ENCODE measurements around the gene CAMK1D.

The CAMK1D gene

GRCh38 chr10:12390733-12391132, 41.4 kb downstream of the CAMK1D start (continued):
- no peak for TF ChIP-seq ZNF280D (tag by site-specific recombination; IDR thresholded peaks at IDR 0.05)
- no peak for TF ChIP-seq ZNF777 (tag by site-specific recombination; IDR thresholded peaks at IDR 0.05; ENCODE audit: borderline replicate concordance)
- TF ChIP-seq ZBTB1 (tag by site-specific recombination; IDR thresholded peaks at IDR 0.05), result no peak
- TF ChIP-seq ZBTB20 (tag by site-specific recombination; IDR thresholded peaks at IDR 0.05), result no peak
- no peak for TF ChIP-seq ZFP37 (tag by site-specific recombination; IDR thresholded peaks at IDR 0.05)
- no peak for TF ChIP-seq OSR2 (tag by site-specific recombination; IDR thresholded peaks at IDR 0.05)
- TF ChIP-seq ZNF501 (tag by site-specific recombination; IDR thresholded peaks at IDR 0.05), result no peak
- TF ChIP-seq ZNF561 (tag by site-specific recombination; IDR thresholded peaks at IDR 0.05; ENCODE audit: borderline replicate concordance), result no peak
- no peak for TF ChIP-seq ZNF830 (tag by site-specific recombination; IDR thresholded peaks at IDR 0.05; ENCODE audit: low read depth)
- no peak for TF ChIP-seq ZSCAN16 (tag by site-specific recombination; IDR thresholded peaks at IDR 0.05)
- no peak for TF ChIP-seq ZNF10 (tag by site-specific recombination; IDR thresholded peaks at IDR 0.05)
- no peak for TF ChIP-seq ZBTB48 (tag by site-specific recombination; IDR thresholded peaks at IDR 0.05)
- TF ChIP-seq ZNF324 (tag by site-specific recombination; IDR thresholded peaks at IDR 0.05), result no peak

GRCh38 chr10:12391206-12391605, 41.9 kb downstream of the CAMK1D start:
- TF ChIP-seq ZBTB20 (tag by site-specific recombination; IDR thresholded peaks at IDR 0.05), result peak; percentile 81
- TF ChIP-seq ZNF571 (tag by site-specific recombination; IDR thresholded peaks at IDR 0.05), result no peak
- no peak for TF ChIP-seq ZNF184 (tag by site-specific recombination; IDR thresholded peaks at IDR 0.05)
- Histone ChIP-seq H3K4me1 (ENCODE audit: control insufficient read depth, insufficient read depth, low read length) (peaks cover 6% of the 10 kb centered on the region), H3K9me3 (ENCODE audit: control insufficient read depth, insufficient read depth, low read depth, low read length) (no peaks in the 10 kb centered on the region), H3K4me3 (ENCODE audit: low read depth, low read length) (no peak overlapping the region), H3K27ac (ENCODE audit: extremely low read depth, low read depth, low read length) (no peak overlapping the region), H3K36me3 (ENCODE audit: control insufficient read depth in 2 of 2, insufficient read depth in 1 of 2, low read length in 2 of 2) (no peaks in the 10 kb centered on the region)
- POLR2A ChIA-PET, result interaction anchor here (1.4 kb wide), 1 partner anchor 9 kb away, joined by 4 read pairs; no protein-coding TSS in a partner anchor
- CTCF ChIA-PET, result interaction anchor here (0.6 to 0.7 kb wide), 2 partner anchors 8 to 752 kb away, joined by 3 to 5 read pairs; no protein-coding TSS in a partner anchor

GRCh38 chr10:12393831-12394230, 44.5 kb downstream of the CAMK1D start:
- no peak overlapping the region for H3K27ac ChIP-seq (ENCODE audit: extremely low read depth, low read depth, low read length)
- H3K36me3 ChIP-seq (ENCODE audit: control insufficient read depth in 2 of 2, insufficient read depth in 1 of 2, low read length in 2 of 2), result no peaks in the 10 kb centered on the region
- peaks cover 9% of the 10 kb centered on the region for H3K4me1 ChIP-seq (ENCODE audit: control insufficient read depth, insufficient read depth, low read length)
- ChIA-PET POLR2A (no interaction called here), CTCF (no interaction called here)
- no peak overlapping the region for H3K4me3 ChIP-seq (ENCODE audit: low read depth, low read length)
- H3K9me3 ChIP-seq (ENCODE audit: control insufficient read depth, insufficient read depth, low read depth, low read length), result no peaks in the 10 kb centered on the region
- TF ChIP-seq ZNF16 (tag by site-specific recombination; IDR thresholded peaks at IDR 0.05; ENCODE audit: low read depth) (no peak), KLF9 (tag by site-specific recombination; IDR thresholded peaks at IDR 0.05; ENCODE audit: low read depth) (no peak), ZNF548 (tag by site-specific recombination; IDR thresholded peaks at IDR 0.05) (no peak), AEBP2 (tag by site-specific recombination; IDR thresholded peaks at IDR 0.05; ENCODE audit: borderline replicate concordance) (no peak), PRDM2 (tag by site-specific recombination; IDR thresholded peaks at IDR 0.05; ENCODE audit: borderline replicate concordance) (no peak), PRDM6 (tag by site-specific recombination; IDR thresholded peaks at IDR 0.05) (no peak)

Data from HEK293 (cell line).